Fibroblast of skin of right quadriceps (primary cell): ENCODE results near the gene HDAC4.
A peak's percentile ranks its signal among the peaks of the same experiment; 100 is the strongest.

Experiments used
- DNase-seq: peaks from one replicate; pipeline ENCODE4 v3.0.0-alpha.2; 2013

HDAC4 gene

GRCh38 chr2:239112127-239112774 lies 288.6 kb downstream of the HDAC4 start:
- DNase-seq: no peak

- no peak for DNase-seq
Measured at GRCh38 chr2:239111401-239112100, 289.3 kb downstream of the HDAC4 start.

DNA sequence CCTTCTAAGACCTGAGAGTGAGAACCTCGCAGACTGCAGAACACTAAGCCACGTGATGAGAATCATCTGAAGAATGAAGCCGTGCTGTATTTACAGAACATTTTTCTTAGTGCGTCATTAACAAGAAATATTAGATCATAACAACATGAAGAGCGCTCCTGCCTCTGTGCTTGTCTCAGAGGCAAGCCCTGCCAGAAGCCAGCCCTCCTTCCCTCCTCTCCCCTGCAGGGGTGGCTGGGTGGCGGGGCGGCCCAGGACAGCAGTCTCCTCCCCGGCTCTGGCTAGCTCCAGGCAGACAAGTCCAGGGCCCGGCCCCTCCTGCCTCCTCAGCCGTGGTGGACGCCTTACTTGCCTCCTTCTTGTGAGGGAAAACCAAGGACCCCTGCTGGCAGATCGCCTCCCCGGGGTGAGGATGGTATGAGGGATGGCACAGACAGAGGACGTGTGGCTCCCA lies 290.2 kb downstream of the HDAC4 start:
- no peak for DNase-seq

DNA sequence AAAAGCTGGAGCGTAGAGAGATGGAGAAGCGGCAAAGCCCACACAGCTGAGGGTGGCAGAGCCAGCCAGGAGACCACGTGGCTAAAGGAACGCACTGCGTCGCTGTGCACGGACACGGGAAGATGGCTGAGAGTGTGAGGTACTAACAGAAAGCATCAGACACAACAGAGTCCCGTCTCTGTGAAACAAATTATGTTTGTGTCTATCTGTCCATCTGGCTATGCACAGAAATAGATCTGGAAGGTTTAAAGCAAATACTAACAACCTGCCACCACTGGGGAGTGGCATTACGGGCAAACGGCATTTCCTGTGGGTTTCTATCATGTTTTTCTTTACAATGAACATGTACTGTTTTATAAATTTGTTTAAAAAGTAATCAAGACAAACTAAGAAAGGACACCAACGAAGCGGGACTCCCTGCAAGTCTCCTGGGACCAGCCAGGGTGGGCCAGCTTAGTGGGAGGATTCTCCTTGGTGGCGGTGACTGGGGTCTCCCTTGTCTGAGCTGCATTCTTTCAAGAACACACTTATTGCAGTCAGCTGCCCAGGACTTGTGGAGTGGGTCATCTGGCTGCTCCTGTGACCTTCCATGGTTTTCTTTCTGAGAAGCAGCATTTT lies 290.8 kb downstream of the HDAC4 start:
- no peak for DNase-seq

- DNase-seq: no peak
Measured at GRCh38 chr2:239109041-239109927, 291.5 kb downstream of the HDAC4 start.

DNA sequence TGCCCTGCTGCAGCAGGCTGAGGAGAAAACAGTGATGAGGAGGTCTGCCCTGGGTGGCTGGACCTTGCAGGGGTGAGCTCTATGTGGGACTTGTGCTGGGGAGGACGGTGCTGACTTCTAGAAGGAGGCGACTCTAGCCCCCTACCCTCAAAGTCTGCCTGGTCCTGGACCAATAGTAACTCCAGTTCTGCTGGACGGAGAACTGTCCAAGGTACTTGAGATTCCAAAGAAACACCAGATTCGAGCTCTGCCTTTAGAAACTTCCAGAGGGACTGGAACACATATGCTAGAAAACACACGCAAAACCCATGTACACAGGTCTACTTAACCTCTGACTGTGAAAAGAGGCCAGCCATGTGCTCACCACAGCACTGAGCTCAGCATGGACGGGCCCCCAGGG lies 292.4 kb downstream of the HDAC4 start:
- no peak for DNase-seq

DNA sequence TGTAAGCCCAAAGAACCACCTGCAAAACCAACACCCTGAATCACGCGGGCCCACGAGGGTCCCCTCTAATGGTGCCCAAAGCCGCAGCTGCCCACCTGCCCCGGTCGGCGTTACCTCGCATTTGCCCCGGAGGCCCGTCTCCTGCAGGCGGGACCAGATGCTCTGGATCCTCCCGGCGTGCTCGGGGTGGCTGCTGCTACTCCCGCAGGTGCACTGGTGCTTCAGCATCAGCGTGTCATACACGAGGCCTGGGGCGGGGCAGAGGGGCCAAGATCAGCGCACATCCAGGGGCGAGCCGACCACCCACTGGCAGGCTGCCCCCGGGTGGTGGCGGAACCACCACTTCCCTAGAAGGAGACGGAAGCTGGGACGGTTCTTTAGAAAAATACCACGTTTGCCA lies 292.9 kb downstream of the HDAC4 start:
- DNase-seq: no peak

DNA sequence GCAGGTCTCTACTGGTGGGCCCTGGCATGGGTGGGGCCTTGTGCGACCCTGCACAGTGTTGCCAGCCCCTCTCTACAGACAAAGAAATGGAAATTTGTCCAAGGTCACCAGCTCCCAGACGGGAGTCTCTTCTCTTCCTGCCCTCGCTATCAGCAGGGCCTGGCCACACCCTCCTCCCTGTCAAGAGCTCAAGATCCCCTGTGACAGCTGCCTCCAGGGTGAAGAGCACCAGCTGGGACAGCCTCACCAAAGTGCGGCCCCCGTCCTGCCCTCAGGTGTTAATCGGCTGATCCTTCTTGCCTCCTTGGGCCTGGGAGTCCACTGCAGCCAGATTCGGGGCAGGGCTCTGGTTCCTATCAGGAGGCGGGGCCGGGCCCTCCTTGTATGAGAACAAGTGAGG lies 293.9 kb downstream of the HDAC4 start:
- no peak for DNase-seq

GRCh38 chr2:239106314-239106908 lies 294.4 kb downstream of the HDAC4 start:
- peak; percentile 51 for DNase-seq

DNA sequence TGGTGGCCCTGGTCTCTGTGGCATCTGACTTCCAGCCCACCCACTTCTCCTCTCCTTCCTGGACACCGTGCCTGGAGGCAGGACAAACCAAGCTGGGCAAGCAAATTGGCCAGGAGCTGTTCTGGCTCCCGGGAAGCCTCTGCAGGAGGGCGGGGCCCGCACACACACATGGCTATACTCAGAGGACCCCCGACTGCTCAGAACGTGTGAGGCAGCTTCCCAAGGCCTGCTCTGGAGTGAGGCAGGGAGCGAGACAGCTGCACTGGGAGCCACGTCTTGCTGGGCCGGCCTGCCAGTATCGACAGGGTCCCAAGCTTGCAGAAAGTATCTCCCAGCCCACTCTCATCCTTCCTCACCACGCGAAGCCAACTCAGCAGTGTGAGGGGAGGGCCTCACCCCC lies 295.6 kb downstream of the HDAC4 start:
- DNase-seq: no peak

- DNase-seq: no peak
Measured at GRCh38 chr2:239104800-239105199, 296.0 kb downstream of the HDAC4 start.

- DNase-seq: no peak
Measured at GRCh38 chr2:239103125-239104098, 297.4 kb downstream of the HDAC4 start.

DNA sequence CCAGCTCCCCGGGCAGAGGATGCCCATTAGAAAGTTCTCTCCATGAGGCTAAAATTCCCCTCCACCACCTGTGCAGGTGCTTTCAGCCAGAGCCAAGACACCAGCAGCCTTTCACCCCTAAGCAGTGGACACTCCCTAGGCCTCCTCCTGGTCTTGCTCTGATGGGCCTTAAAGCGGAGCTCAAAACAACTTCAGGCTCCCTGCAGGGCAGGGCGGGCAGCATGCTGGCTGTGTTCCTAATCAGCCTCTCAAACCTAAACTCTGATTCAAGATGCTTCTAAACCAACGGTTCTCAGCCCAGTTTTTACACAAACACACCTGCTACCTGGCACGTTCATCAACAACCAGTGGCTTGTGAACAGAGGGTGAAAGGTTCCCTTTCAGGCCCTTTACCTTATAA lies 298.6 kb downstream of the HDAC4 start:
- no peak for DNase-seq

GRCh38 chr2:239101807-239102206 lies 299.0 kb downstream of the HDAC4 start:
- no peak for DNase-seq

DNA sequence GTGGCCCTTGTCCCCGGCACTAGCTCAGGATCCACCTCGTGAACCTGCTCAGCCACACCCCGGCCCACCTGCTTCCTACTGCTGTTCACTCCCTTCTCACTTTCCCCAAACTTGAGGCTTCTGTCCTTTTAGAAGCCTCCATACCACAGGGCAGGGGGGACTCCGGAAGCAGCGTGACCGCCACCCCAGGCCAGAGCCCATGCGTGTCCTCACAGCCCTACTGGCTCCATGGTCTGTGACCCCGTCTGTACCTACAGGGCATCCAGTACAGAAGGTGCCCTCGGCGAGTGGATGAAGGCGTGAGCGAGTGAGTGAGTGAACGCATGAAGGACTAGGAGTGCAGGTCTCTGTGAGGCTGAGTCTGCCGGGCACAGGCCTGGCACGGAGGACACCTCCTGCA lies 299.7 kb downstream of the HDAC4 start:
- no peak for DNase-seq

DNA sequence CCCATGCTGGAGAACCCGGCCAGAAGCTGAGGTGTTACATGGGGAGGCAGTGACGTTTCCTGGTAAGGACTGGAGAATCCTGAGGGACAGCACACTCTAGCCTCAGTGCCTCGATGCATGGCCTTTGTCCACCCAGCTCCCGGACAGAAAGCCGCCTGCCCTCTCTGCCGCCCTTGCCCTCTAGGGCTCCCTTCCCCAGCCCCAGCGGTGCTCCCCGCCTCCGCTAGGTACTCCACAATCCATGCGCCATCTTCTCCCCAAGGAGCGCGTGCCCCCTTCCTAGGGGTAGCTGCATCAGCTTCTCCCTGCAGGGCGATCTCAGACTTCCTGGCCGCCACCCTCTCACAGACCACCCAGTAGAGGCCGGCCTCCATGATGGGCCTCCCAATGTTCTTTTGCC lies 301.3 kb downstream of the HDAC4 start:
- no peak for DNase-seq

- no peak for DNase-seq
Measured at GRCh38 chr2:239098288-239098970, 302.4 kb downstream of the HDAC4 start.

GRCh38 chr2:239097428-239097696 lies 303.5 kb downstream of the HDAC4 start:
- no peak for DNase-seq

- no peak for DNase-seq
Measured at GRCh38 chr2:239096676-239097427, 304.0 kb downstream of the HDAC4 start.

- no peak for DNase-seq
Measured at GRCh38 chr2:239095460-239096081, 305.2 kb downstream of the HDAC4 start.
